Measurements from ENCODE around the gene LRRC47.
"Not testable (repeated sequence)": the region's sequence is repeated elsewhere in the genome, so short reads cannot be mapped to it uniquely, and the experiment has no call there.

Gene LRRC47

GRCh38 chr1:3814771-3815561 lies 18.7 kb upstream of the LRRC47 start:
- no peak for DNase-seq

- no peak for DNase-seq
Observed at GRCh38 chr1:3814065-3814464, 17.8 kb upstream of the LRRC47 start.

- DNase-seq, result peak in 1 of 2 donors; percentile 16
Observed at GRCh38 chr1:3811595-3811911, 15.3 kb upstream of the LRRC47 start.

GRCh38 chr1:3810149-3810761 lies 14.0 kb upstream of the LRRC47 start:
- DNase-seq, result not testable (repeated sequence)

GRCh38 chr1:3809680-3810079 lies 13.4 kb upstream of the LRRC47 start:
- no peak for DNase-seq

GRCh38 chr1:3807769-3808168 lies 11.5 kb upstream of the LRRC47 start:
- no peak for DNase-seq

- no peak for DNase-seq
Observed at GRCh38 chr1:3805038-3805437, 8.7 kb upstream of the LRRC47 start.

- not testable (repeated sequence) for DNase-seq
Observed at GRCh38 chr1:3804627-3804944, 8.3 kb upstream of the LRRC47 start.

GRCh38 chr1:3803905-3804626 lies 7.8 kb upstream of the LRRC47 start:
- DNase-seq, result no peak

GRCh38 chr1:3800795-3801194 lies 4.5 kb upstream of the LRRC47 start:
- DNase-seq, result not testable (repeated sequence)

- DNase-seq, result peak; percentile 15 to 84
Observed at GRCh38 chr1:3799976-3800685, 3.8 kb upstream of the LRRC47 start.

GRCh38 chr1:3795453-3796214 lies 664 bp downstream of the LRRC47 start:
- DNase-seq, result no peak

GRCh38 chr1:3790952-3791351 lies 5.3 kb downstream of the LRRC47 start:
- no peak for DNase-seq

- no peak for DNase-seq
Observed at GRCh38 chr1:3790500-3790923, 5.8 kb downstream of the LRRC47 start.

- no peak for DNase-seq
Observed at GRCh38 chr1:3789421-3790300, 6.6 kb downstream of the LRRC47 start.

GRCh38 chr1:3788756-3789420 lies 7.4 kb downstream of the LRRC47 start:
- DNase-seq, result no peak

- DNase-seq, result no peak
Observed at GRCh38 chr1:3787745-3788605, 8.3 kb downstream of the LRRC47 start.

GRCh38 chr1:3787349-3787715 lies 9.0 kb downstream of the LRRC47 start:
- no peak for DNase-seq

GRCh38 chr1:3786468-3787348 lies 9.6 kb downstream of the LRRC47 start:
- no peak for DNase-seq
